Effector memory CD8-positive, alpha-beta T cell (primary cell): ENCODE measurements around the gene ANTXRL.
"Not testable (repeated sequence)": the region's sequence is repeated elsewhere in the genome, so short reads cannot be mapped to it uniquely, and the experiment has no call there.

Experiments used
- ATAC-seq: fragments of 150-1000 bp; cut with Tn5 transposase; replicated peaks from 2 replicates; pipeline ENCODE4 v1.10.0; 2021; ENCODE audit warnings: mild to moderate bottlenecking, moderate library complexity
- DNase-seq, 3 experiments: peaks; one replicate each; pipeline ENCODE4 v3.0.0; 2021
- H3K27ac Mint-ChIP-seq, 2 donors: one replicate each; pipeline ENCODE4 v1.8.0; 2022; ENCODE audit warnings: mild to moderate bottlenecking in 2 of 2, mixed read lengths in 2 of 2, moderate library complexity in 2 of 2
- H3K27me3 Mint-ChIP-seq, 2 donors: one replicate each; pipeline ENCODE4 v1.8.0; 2022; ENCODE audit warnings: mixed read lengths in 2 of 2
- H3K36me3 Mint-ChIP-seq: one replicate; pipeline ENCODE4 v1.8.0; 2022; ENCODE audit warnings: mild to moderate bottlenecking, moderate library complexity, mixed read lengths; ENCODE audit not compliant: insufficient read depth
- H3K4me1 Mint-ChIP-seq, 2 donors: one replicate each; pipeline ENCODE4 v1.8.0; 2022; ENCODE audit warnings: low read depth in 2 of 2, mixed read lengths in 2 of 2
- H3K4me3 Mint-ChIP-seq, 2 donors: one replicate each; pipeline ENCODE4 v1.8.0; 2022; ENCODE audit warnings: mild to moderate bottlenecking in 2 of 2, mixed read lengths in 2 of 2, moderate library complexity in 2 of 2
- H3K9me3 Mint-ChIP-seq, 2 donors: one replicate each; pipeline ENCODE4 v1.8.0; 2022; ENCODE audit warnings: mixed read lengths in 2 of 2
- total RNA-seq, 9 experiments: gene quantifications; one replicate each; lab custom pipeline; 2026; lab: John Stamatoyannopoulos, UW

Gene ANTXRL
- total RNA-seq, result 0 to 0.10 (median 0) reads per million in 9 experiments

GRCh38 chr10:46286991-46287693 is at the start of gene ANTXRL:
Gene ANTXRL, plus strand, starts transcription at chr10:46286997. Its CDS starts 266 bp downstream, at chr10:46287263.
- DNase-seq (no peak), ATAC-seq (no peak)
- peaks cover 2 to 24% of the 10 kb centered on the region in 2 donors for H3K27me3 Mint-ChIP-seq
- H3K9me3 Mint-ChIP-seq, result no peaks in the 10 kb centered on the region
- peaks cover 3% of the 10 kb centered on the region for H3K36me3 Mint-ChIP-seq
- H3K27ac Mint-ChIP-seq, result no peak within 1 kb of the TSS
- H3K4me1 Mint-ChIP-seq, result peaks cover 14 to 15% of the 10 kb centered on the region in 2 donors
- no peak within 1 kb of the TSS for H3K4me3 Mint-ChIP-seq

DNA sequence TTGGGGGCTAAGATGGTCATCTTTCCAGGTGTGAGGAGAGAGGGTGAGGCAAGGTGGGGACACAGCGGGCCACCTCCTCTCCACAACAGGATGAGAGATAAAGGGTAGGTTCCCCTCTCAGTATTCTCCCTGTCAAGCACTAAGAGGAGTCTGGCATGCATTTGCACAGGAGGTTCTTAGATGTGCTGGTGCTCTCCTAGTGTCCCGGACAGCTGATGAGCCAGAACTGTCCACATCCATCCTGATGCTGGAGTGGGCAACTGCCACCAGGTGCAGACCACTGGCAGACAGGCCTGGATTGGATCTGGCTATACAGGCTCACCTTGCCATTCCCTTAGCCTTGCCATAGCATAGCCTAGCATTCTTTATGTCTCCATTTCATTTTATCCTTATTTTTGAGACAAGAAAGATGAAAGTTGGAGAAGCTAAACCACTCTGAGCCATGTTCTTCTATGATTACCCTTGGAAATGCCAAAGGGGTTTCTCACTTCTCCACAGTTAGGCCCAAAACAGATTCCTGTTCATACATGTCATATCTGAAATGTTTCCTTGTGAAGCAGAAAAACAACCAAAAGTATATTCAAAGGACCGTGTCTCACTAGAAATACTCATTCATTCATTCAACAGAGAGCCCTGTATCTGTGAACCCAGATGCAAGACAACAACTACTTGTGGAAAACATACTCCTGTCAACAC is 48.8 kb upstream of the ANTXRL start:
- Mint-ChIP-seq H3K4me1 (peaks cover 19 to 29% of the 10 kb centered on the region in 2 donors), H3K4me3 (no peak overlapping the region), H3K9me3 (peaks cover 1 to 16% of the 10 kb centered on the region in 2 donors), H3K36me3 (peaks cover 7% of the 10 kb centered on the region), H3K27me3 (no peaks in the 10 kb centered on the region), H3K27ac (peak overlapping the region; percentile 16 to 55)
- ATAC-seq (no peak), DNase-seq (no peak)

DNA sequence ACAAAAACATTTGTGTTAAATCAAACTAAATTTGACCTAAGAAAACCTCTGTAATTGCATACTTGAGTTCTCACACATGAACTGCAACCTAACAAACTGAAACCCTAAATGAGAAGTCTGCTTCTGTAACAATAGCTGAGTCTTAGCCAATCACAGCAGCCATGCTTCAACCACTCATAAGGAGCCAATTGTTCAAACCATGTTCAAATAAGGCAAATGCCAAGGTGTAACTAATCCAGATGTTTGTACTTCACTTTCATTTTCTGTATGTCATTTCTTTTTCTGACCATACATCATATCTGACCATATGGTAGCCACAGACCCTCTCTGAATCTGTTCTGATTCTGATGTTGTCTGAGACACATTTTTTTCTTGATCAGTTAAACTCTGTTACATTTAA is 47.5 kb upstream of the ANTXRL start:
- Mint-ChIP-seq H3K9me3 (peaks cover 1 to 18% of the 10 kb centered on the region in 2 donors), H3K36me3 (peaks cover 6% of the 10 kb centered on the region), H3K4me1 (peaks cover 21 to 29% of the 10 kb centered on the region in 2 donors), H3K27me3 (no peaks in the 10 kb centered on the region), H3K4me3 (no peak overlapping the region), H3K27ac (no peak overlapping the region)
- DNase-seq, result no peak
- no peak for ATAC-seq

- Mint-ChIP-seq H3K27ac (peak overlapping the region in 1 of 2 donors; percentile 57), H3K36me3 (peaks cover 6% of the 10 kb centered on the region), H3K4me3 (no peak overlapping the region), H3K27me3 (no peaks in the 10 kb centered on the region), H3K4me1 (peaks cover 21 to 31% of the 10 kb centered on the region in 2 donors), H3K9me3 (peaks cover 1 to 18% of the 10 kb centered on the region in 2 donors)
- no peak for DNase-seq
- ATAC-seq, result no peak
Measured at GRCh38 chr10:46239993-46240683, 46.7 kb upstream of the ANTXRL start.

GRCh38 chr10:46240684-46241565 is 45.9 kb upstream of the ANTXRL start:
- Mint-ChIP-seq H3K27me3 (no peaks in the 10 kb centered on the region), H3K9me3 (peaks cover 1 to 18% of the 10 kb centered on the region in 2 donors), H3K4me3 (peak overlapping the region; percentile 18 to 45), H3K36me3 (peaks cover 6% of the 10 kb centered on the region), H3K4me1 (peaks cover 19 to 32% of the 10 kb centered on the region in 2 donors), H3K27ac (peak overlapping the region; percentile 57 to 81)
- peak in 2 of 3 experiments; percentile 24 to 28 for DNase-seq
- peak; percentile 90 for ATAC-seq

DNA sequence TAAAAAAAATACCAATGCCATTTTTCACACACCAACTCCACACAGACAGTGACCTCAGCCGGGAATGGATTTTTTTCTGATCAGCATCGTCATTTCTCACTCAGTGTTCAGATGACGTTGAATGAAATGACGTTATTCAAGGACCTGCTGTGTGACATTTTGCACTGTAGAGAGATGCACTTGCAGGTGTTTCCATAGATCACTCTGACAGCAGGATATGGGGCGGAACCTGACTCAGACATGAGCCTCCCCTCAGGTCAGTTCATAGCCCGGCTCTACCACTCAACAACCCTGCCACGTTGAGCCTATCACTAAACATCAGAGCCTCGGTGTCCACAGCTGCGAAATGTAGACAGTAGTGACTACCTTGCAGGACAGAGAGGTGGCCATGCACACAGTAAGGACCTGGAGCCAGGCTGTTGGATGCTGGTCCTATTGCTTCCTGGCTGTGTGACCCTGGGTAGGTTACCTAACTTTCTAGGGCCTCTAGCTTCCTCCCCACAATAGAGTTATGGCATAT is 41.4 kb upstream of the ANTXRL start:
- H3K27me3 Mint-ChIP-seq, result no peaks in the 10 kb centered on the region
- no peak for ATAC-seq
- peaks cover 6% of the 10 kb centered on the region for H3K36me3 Mint-ChIP-seq
- H3K4me3 Mint-ChIP-seq, result no peak overlapping the region
- DNase-seq, result no peak
- H3K9me3 Mint-ChIP-seq, result peaks cover 1 to 18% of the 10 kb centered on the region in 2 donors
- H3K27ac Mint-ChIP-seq, result no peak overlapping the region
- peaks cover 14 to 15% of the 10 kb centered on the region in 2 donors for H3K4me1 Mint-ChIP-seq

- not testable (repeated sequence) for H3K27me3 Mint-ChIP-seq, ATAC-seq, H3K27ac Mint-ChIP-seq, H3K9me3 Mint-ChIP-seq, DNase-seq, H3K36me3 Mint-ChIP-seq, H3K4me1 Mint-ChIP-seq, H3K4me3 Mint-ChIP-seq
Measured at GRCh38 chr10:46246400-46247180, 40.2 kb upstream of the ANTXRL start.

GRCh38 chr10:46247181-46247475 is 39.7 kb upstream of the ANTXRL start:
- H3K4me3 Mint-ChIP-seq, result no peak overlapping the region
- DNase-seq (no peak), ATAC-seq (no peak)
- H3K4me1 Mint-ChIP-seq, result peaks cover 5 to 7% of the 10 kb centered on the region in 2 donors
- H3K27ac Mint-ChIP-seq, result no peak overlapping the region
- no peaks in the 10 kb centered on the region for H3K27me3 Mint-ChIP-seq
- H3K9me3 Mint-ChIP-seq, result peaks cover 1 to 10% of the 10 kb centered on the region in 2 donors
- peaks cover 6% of the 10 kb centered on the region for H3K36me3 Mint-ChIP-seq

- DNase-seq, result no peak
Measured at GRCh38 chr10:46247808-46248569, 38.8 kb upstream of the ANTXRL start.

GRCh38 chr10:46248651-46249146 is 38.1 kb upstream of the ANTXRL start:
- Mint-ChIP-seq H3K36me3 (peaks cover 6% of the 10 kb centered on the region), H3K4me1 (peaks cover 3 to 7% of the 10 kb centered on the region in 2 donors), H3K9me3 (no peaks in the 10 kb centered on the region), H3K4me3 (no peak overlapping the region), H3K27me3 (no peaks in the 10 kb centered on the region), H3K27ac (no peak overlapping the region)
- ATAC-seq (no peak), DNase-seq (no peak)

More at GRCh38 chr10:46247808-46248569, 38.8 kb upstream of the ANTXRL start:
- H3K36me3 Mint-ChIP-seq, result peaks cover 6% of the 10 kb centered on the region
- H3K4me1 Mint-ChIP-seq, result peaks cover 5 to 7% of the 10 kb centered on the region in 2 donors
- H3K27me3 Mint-ChIP-seq, result no peaks in the 10 kb centered on the region
- peaks cover 0 to 1% of the 10 kb centered on the region in 2 donors for H3K9me3 Mint-ChIP-seq
- no peak overlapping the region for H3K4me3 Mint-ChIP-seq
- no peak for ATAC-seq
- H3K27ac Mint-ChIP-seq, result no peak overlapping the region

GRCh38 chr10:46249617-46250344 is 37.0 kb upstream of the ANTXRL start:
- not testable (repeated sequence) for H3K27ac Mint-ChIP-seq, ATAC-seq, DNase-seq, H3K4me1 Mint-ChIP-seq, H3K9me3 Mint-ChIP-seq, H3K27me3 Mint-ChIP-seq, H3K4me3 Mint-ChIP-seq
- peaks cover 11% of the 10 kb centered on the region for H3K36me3 Mint-ChIP-seq
